Bone marrow (tissue), 2 donors: ENCODE measurements around the gene HOXB1.
"Not testable (repeated sequence)": the region's sequence is repeated elsewhere in the genome, so short reads cannot be mapped to it uniquely, and the experiment has no call there.

Source experiments
- DNase-seq, 2 donors: peaks; one replicate each; lab custom pipeline; 2025; lab: John Stamatoyannopoulos, UW

HOXB1 gene

GRCh38 chr17:48519427-48519826 is 11.4 kb downstream of the HOXB1 start:
- DNase-seq: no peak

- no peak for DNase-seq
Measured at GRCh38 chr17:48517478-48517877, 13.3 kb downstream of the HOXB1 start.

GRCh38 chr17:48515925-48516900 is 14.6 kb downstream of the HOXB1 start:
- no peak for DNase-seq

GRCh38 chr17:48514477-48514876 is 16.3 kb downstream of the HOXB1 start:
- no peak for DNase-seq

- DNase-seq: no peak
Measured at GRCh38 chr17:48513666-48514455, 16.9 kb downstream of the HOXB1 start.

GRCh38 chr17:48513097-48513496 is 17.7 kb downstream of the HOXB1 start:
- DNase-seq: no peak

- no peak for DNase-seq
Measured at GRCh38 chr17:48510761-48511604, 19.8 kb downstream of the HOXB1 start.

GRCh38 chr17:48510381-48510760 is 20.4 kb downstream of the HOXB1 start:
- no peak for DNase-seq

GRCh38 chr17:48509708-48510107 is 21.1 kb downstream of the HOXB1 start:
- not testable (repeated sequence) for DNase-seq

- no peak for DNase-seq
Measured at GRCh38 chr17:48506246-48506645, 24.6 kb downstream of the HOXB1 start.

- peak in 1 of 2 donors; percentile 20 for DNase-seq
Measured at GRCh38 chr17:48505788-48506187, 25.0 kb downstream of the HOXB1 start.

GRCh38 chr17:48504953-48505352 is 25.9 kb downstream of the HOXB1 start:
- DNase-seq: no peak

- DNase-seq: no peak
Measured at GRCh38 chr17:48503747-48504146, 27.1 kb downstream of the HOXB1 start.

GRCh38 chr17:48502901-48503300 is 27.9 kb downstream of the HOXB1 start:
- no peak for DNase-seq

- no peak for DNase-seq
Measured at GRCh38 chr17:48502312-48502711, 28.5 kb downstream of the HOXB1 start.

GRCh38 chr17:48500435-48501426 is 30.1 kb downstream of the HOXB1 start:
- DNase-seq: no peak

GRCh38 chr17:48499735-48500434 is 30.9 kb downstream of the HOXB1 start:
- DNase-seq: no peak

- DNase-seq: no peak
Measured at GRCh38 chr17:48499248-48499647, 31.6 kb downstream of the HOXB1 start.

GRCh38 chr17:48498164-48498850 is 32.5 kb downstream of the HOXB1 start:
- no peak for DNase-seq

GRCh38 chr17:48497103-48497502 is 33.7 kb downstream of the HOXB1 start:
- no peak for DNase-seq
